OCI-LY3 (cell line): ENCODE data around the gene OBP2B.

Experiments used
- H2AFZ ChIP-seq: fragments of 200-600, 300-600 bp; shearing (Covaris generic); 2 replicates; pipeline ENCODE4 v1.6.0; 2014; ENCODE audit warnings: antibody characterized with exemption, low read depth, low read length
- H3K27ac ChIP-seq: fragments of 200-600, 300-600 bp; sonication (generic); 2 replicates; pipeline ENCODE4 v1.5.1; 2014; ENCODE audit warnings: mild to moderate bottlenecking, low read length, moderate library complexity, mixed read lengths
- H3K27me3 ChIP-seq: fragments of 200-600, 300-600 bp; sonication (generic); 2 replicates; pipeline ENCODE4 v1.6.1; 2014; ENCODE audit warnings: low read depth, low read length, mixed read lengths
- H3K36me3 ChIP-seq: fragments of 200-600, 300-600 bp; sonication (generic); replicated peaks from 2 replicates; pipeline ENCODE3; 2014; ENCODE audit warnings: low read depth, low read length, mixed read lengths
- H3K4me1 ChIP-seq: fragments of 300-600, 200-600 bp; sonication (generic); 2 replicates; pipeline ENCODE4 v1.6.1; 2014; ENCODE audit warnings: low read length, mixed read lengths
- H3K4me2 ChIP-seq: fragments of 200-600, 300-600 bp; sonication (generic); 2 replicates; pipeline ENCODE4 v1.6.1; 2014; ENCODE audit warnings: low read length, mixed read lengths
- H3K4me3 ChIP-seq: fragments of 300-600, 200-600 bp; sonication (generic); 2 replicates; pipeline ENCODE4 v1.5.1; 2014; ENCODE audit warnings: antibody characterized with exemption, mild to moderate bottlenecking, low read length, moderate library complexity
- H3K79me2 ChIP-seq: fragments of 300-600, 200-600 bp; shearing (Covaris generic); 2 replicates; pipeline ENCODE4 v1.6.1; 2014; ENCODE audit warnings: mild to moderate bottlenecking, low read length, mixed read lengths
- H3K9ac ChIP-seq: fragments of 300-600, 200-600 bp; shearing (Covaris generic); 2 replicates; pipeline ENCODE4 v1.6.0; 2014; ENCODE audit warnings: mild to moderate bottlenecking, low read length, moderate library complexity
- H3K9me3 ChIP-seq: fragments of 200-600, 300-600 bp; shearing (Covaris generic); 2 replicates; pipeline ENCODE4 v1.6.1; 2014; ENCODE audit warnings: low read length, mixed read lengths; ENCODE audit not compliant: insufficient read depth
- H4K20me1 ChIP-seq: fragments of 200-600, 300-600 bp; sonication (generic); 2 replicates; pipeline ENCODE4 v1.6.1; 2016; ENCODE audit warnings: low read length, mixed read lengths; ENCODE audit not compliant: insufficient read depth
- EZH2phosphoT487 ChIP-seq: fragments of 200-600 bp; shearing (Covaris generic); IDR thresholded peaks from 2 replicates; pipeline ENCODE4 v1.6.1; 2018; ENCODE audit warnings: antibody characterized with exemption, mixed run types, low read depth
- TF ChIP-seq, protein P1 (sequence below): fragments of 200-600, 300-600 bp; sonication (generic); IDR thresholded peaks from 2 replicates; pipeline ENCODE4 v1.5.1; 2014; ENCODE audit warnings: antibody characterized with exemption, low read length, low read depth

Gene OBP2B

GRCh38 chr9:133195029-133195428 lies 14.0 kb downstream of the OBP2B start:
- H3K4me1 ChIP-seq = no peaks in the 10 kb centered on the region

DNA sequence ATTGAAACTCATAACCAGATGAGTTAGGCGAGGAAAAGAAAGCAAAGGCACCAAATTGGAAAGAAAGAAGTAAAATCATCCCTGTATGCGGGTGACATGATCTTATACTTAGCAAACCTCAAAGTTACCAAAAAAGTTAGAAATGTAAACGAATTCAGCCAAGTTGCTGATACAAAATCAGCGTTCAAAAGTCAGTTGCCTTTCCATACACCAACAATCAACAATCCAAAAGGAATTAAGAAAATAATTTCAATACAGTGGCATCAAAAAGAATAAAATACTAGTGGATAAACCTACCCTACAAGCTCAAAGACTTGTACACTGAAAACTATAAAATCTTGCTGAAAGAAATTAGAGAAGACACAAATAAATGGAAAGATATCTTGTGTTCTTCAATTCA lies 14.5 kb downstream of the OBP2B start:
- H3K4me1 ChIP-seq = no peaks in the 10 kb centered on the region
- no peak overlapping the region for H3K4me2 ChIP-seq
- no peak overlapping the region for H3K27ac ChIP-seq
- no peaks in the 10 kb centered on the region for H3K36me3 ChIP-seq
- no peaks in the 10 kb centered on the region for H3K9me3 ChIP-seq
- no peaks in the 10 kb centered on the region for H4K20me1 ChIP-seq
- peaks cover 27% of the 10 kb centered on the region for H3K27me3 ChIP-seq
- H3K79me2 ChIP-seq = no peaks in the 10 kb centered on the region
- no peak overlapping the region for H2AFZ ChIP-seq
- no peak overlapping the region for H3K4me3 ChIP-seq
- no peak overlapping the region for H3K9ac ChIP-seq
- no peak for TF ChIP-seq EZH2phosphoT487

More at GRCh38 chr9:133195029-133195428, 14.0 kb downstream of the OBP2B start:
- H3K4me3 ChIP-seq = no peak overlapping the region
- no peak overlapping the region for H2AFZ ChIP-seq
- H3K9me3 ChIP-seq = no peaks in the 10 kb centered on the region
- no peak overlapping the region for H3K9ac ChIP-seq
- no peak overlapping the region for H3K27ac ChIP-seq
- TF ChIP-seq, protein P1, sequence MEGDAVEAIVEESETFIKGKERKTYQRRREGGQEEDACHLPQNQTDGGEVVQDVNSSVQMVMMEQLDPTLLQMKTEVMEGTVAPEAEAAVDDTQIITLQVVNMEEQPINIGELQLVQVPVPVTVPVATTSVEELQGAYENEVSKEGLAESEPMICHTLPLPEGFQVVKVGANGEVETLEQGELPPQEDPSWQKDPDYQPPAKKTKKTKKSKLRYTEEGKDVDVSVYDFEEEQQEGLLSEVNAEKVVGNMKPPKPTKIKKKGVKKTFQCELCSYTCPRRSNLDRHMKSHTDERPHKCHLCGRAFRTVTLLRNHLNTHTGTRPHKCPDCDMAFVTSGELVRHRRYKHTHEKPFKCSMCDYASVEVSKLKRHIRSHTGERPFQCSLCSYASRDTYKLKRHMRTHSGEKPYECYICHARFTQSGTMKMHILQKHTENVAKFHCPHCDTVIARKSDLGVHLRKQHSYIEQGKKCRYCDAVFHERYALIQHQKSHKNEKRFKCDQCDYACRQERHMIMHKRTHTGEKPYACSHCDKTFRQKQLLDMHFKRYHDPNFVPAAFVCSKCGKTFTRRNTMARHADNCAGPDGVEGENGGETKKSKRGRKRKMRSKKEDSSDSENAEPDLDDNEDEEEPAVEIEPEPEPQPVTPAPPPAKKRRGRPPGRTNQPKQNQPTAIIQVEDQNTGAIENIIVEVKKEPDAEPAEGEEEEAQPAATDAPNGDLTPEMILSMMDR = no peak
- no peak for TF ChIP-seq EZH2phosphoT487
- H3K79me2 ChIP-seq = no peaks in the 10 kb centered on the region
- H3K36me3 ChIP-seq = no peaks in the 10 kb centered on the region
- no peaks in the 10 kb centered on the region for H4K20me1 ChIP-seq
- no peak overlapping the region for H3K4me2 ChIP-seq
- peaks cover 27% of the 10 kb centered on the region for H3K27me3 ChIP-seq

- no peak overlapping the region for H2AFZ ChIP-seq
- H3K36me3 ChIP-seq = no peaks in the 10 kb centered on the region
- no peak for TF ChIP-seq EZH2phosphoT487
- TF ChIP-seq, protein P1 = no peak
- no peak overlapping the region for H3K4me2 ChIP-seq
- no peaks in the 10 kb centered on the region for H3K79me2 ChIP-seq
- H3K27ac ChIP-seq = no peak overlapping the region
- H3K4me1 ChIP-seq = no peaks in the 10 kb centered on the region
- H4K20me1 ChIP-seq = no peaks in the 10 kb centered on the region
- H3K9me3 ChIP-seq = no peaks in the 10 kb centered on the region
- no peak overlapping the region for H3K4me3 ChIP-seq
- no peak overlapping the region for H3K9ac ChIP-seq
- peaks cover 35% of the 10 kb centered on the region for H3K27me3 ChIP-seq
These were observed 17.1 kb downstream of the OBP2B start for GRCh38 chr9:133191989-133192388.

DNA sequence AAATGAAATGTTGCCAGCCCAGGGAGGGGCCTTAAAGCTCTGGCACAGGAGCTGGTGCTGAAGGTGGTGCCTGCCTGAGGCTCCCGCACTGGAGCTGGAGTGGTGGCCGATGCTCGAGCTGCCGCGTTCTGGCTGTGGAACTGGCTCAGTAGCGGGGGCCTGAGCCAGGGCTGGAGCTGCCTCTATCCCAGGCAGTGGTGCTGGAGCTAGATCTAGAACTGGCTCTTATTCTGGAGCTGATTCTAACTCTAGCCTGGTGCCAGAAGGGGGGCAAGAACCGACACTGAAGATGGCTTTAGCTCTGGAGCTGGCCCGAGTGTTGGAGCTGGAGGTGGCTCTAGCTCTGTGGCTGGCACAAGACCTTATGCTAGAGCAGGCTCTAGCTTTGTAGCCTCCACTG lies 19.2 kb downstream of the OBP2B start:
- Histone ChIP-seq H3K9ac (no peak overlapping the region), H3K27me3 (peaks cover 30% of the 10 kb centered on the region), H3K27ac (no peak overlapping the region), H3K9me3 (no peaks in the 10 kb centered on the region), H3K4me2 (no peak overlapping the region), H2AFZ (no peak overlapping the region), H3K4me1 (no peaks in the 10 kb centered on the region), H3K4me3 (no peak overlapping the region), H4K20me1 (no peaks in the 10 kb centered on the region), H3K36me3 (no peaks in the 10 kb centered on the region), H3K79me2 (no peaks in the 10 kb centered on the region)
- no peak for TF ChIP-seq EZH2phosphoT487
- TF ChIP-seq, protein P1 = no peak

- Histone ChIP-seq H3K4me2 (no peak overlapping the region), H3K27me3 (peaks cover 29% of the 10 kb centered on the region), H3K79me2 (no peaks in the 10 kb centered on the region), H3K9ac (no peak overlapping the region), H3K4me3 (no peak overlapping the region), H4K20me1 (no peaks in the 10 kb centered on the region), H3K9me3 (no peaks in the 10 kb centered on the region), H3K36me3 (no peaks in the 10 kb centered on the region), H3K4me1 (no peaks in the 10 kb centered on the region), H3K27ac (no peak overlapping the region), H2AFZ (no peak overlapping the region)
- TF ChIP-seq, protein P1 = no peak
- no peak for TF ChIP-seq EZH2phosphoT487
These were observed 20.2 kb downstream of the OBP2B start for GRCh38 chr9:133188843-133189180.
